Measurements from ENCODE around the gene TP53BP2.

TP53BP2 gene

DNA sequence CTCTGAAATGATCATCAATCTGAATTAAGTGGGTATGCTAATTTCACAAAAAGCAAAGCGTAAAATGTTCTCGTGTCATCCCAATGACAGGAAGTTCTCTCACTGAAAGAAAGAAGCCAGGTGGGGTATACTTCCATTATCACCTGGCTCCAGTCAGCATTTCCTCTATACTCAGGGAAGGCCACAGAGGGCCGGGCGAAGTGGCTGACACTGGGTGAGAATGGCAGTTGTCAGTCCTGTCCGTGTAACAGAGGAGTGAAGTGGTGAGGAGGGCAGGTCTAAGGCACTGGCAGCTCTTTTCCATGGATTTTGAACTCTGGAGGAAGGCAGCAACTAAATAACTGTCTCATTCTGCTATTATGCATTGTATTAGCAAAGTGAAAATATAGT is 73.0 kb downstream of the TP53BP2 start:
- TF ChIP-seq FOXA1 (IDR thresholded peaks at IDR 0.05) (no peak), ARNT (IDR thresholded peaks at IDR 0.05) (no peak), SP1 (IDR thresholded peaks at IDR 0.05) (no peak)
- ChIA-PET POLR2A (interaction anchor here (0.9 to 1.5 kb wide), 2 partner anchors 8 to 38 kb away, joined by 3 to 4 read pairs; no protein-coding TSS in a partner anchor), CTCF (interaction anchor here (2.7 kb wide), 1 partner anchor 23 kb away, joined by 11 read pairs; no protein-coding TSS in a partner anchor)
- DNase-seq (ENCODE audit: extremely low spot score): no peak

DNA sequence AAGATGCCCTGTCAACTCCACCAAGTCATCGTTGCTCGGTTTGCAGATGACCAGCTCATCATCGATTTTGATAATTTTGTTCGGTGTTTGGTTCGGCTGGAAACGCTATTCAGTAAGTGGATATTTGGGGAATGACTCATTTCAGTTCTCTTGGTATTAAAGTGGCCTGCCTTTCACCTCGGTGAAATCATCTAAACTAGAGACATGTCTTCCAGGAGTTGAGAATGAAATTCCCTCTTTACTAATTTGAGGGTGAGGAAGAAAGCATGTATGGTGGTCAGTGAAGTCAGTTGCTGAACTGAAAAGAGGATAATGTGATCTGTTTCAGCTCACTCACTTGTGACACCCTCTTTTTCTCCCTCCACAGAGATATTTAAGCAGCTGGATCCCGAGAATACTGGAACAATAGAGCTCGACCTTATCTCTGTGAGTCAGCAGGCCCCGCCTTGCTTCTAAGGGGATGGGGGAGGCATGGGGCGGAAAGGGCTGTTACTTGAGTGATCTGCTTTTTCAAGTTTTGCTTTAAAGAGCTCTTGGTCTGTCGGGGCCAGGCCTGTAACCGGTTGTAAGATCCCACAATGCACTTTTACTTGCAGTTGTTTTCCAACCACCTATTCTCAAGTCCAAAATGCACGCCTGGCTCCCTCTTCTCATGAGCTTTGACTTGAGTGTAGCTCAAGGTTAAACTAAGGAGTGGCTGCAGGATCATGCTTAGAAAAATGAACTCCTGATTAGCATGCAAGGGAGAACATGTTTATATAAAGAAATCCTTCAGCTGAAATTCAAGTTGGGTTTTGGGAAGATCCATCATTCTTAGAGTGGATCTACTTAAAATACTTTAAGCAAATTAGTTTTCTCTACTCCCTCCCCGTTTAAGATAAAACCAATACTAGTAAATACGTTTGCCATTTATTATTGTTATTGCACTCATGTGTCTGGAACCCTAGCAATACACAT is 73.7 kb downstream of the TP53BP2 start:
- no peak for DNase-seq (ENCODE audit: extremely low spot score)
- TF ChIP-seq FOXM1 (IDR thresholded peaks at IDR 0.05; ENCODE audit: borderline replicate concordance): no peak
- TF ChIP-seq BHLHE40 (IDR thresholded peaks at IDR 0.05; ENCODE audit: borderline replicate concordance): no peak
- POLR2A ChIA-PET: interaction anchor here (0.9 to 1.5 kb wide), 3 partner anchors 9 to 65 kb away, joined by 3 to 4 read pairs (median 3); no protein-coding TSS in a partner anchor
- CTCF ChIA-PET: interaction anchor here (0.8 to 2.7 kb wide), 2 partner anchors 8 to 23 kb away, joined by 3 to 11 read pairs; no protein-coding TSS in a partner anchor

DNA sequence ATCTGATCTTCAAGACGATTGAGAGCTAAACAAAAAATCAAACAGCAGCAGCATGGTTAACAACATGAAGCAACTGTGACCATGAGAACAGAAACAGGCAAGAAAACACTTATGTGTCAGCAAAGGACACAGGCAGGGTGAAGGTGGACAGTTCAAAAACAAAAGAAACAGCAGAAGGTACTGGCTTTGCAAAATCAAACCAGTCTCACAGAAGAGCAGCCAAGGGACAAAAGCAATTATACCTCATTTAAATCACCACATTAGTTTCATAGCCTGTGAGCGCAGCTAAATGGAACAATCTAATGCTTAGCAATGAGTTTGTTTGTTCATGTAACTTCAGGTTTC is 74.3 kb downstream of the TP53BP2 start:
- ChIA-PET CTCF (interaction anchor here (0.8 to 2.7 kb wide), 2 partner anchors 8 to 22 kb away, joined by 3 to 11 read pairs; no protein-coding TSS in a partner anchor), POLR2A (interaction anchor here (0.9 to 1.5 kb wide), 2 partner anchors 10 to 64 kb away, joined by 3 to 4 read pairs; no protein-coding TSS in a partner anchor)
- DNase-seq (ENCODE audit: extremely low spot score): no peak
- no peak for TF ChIP-seq NFRKB (IDR thresholded peaks at IDR 0.05)
- TF ChIP-seq ARNT (IDR thresholded peaks at IDR 0.05): no peak
- no peak for TF ChIP-seq FOXM1 (IDR thresholded peaks at IDR 0.05; ENCODE audit: borderline replicate concordance)
- no peak for TF ChIP-seq TARDBP (IDR thresholded peaks at IDR 0.05)
- no peak for TF ChIP-seq CTBP1 (IDR thresholded peaks at IDR 0.05; ENCODE audit: borderline replicate concordance)
- no peak for TF ChIP-seq LEF1 (IDR thresholded peaks at IDR 0.05; ENCODE audit: borderline replicate concordance)
- no peak for TF ChIP-seq ELF4 (IDR thresholded peaks at IDR 0.05)
- no peak for TF ChIP-seq SP1 (IDR thresholded peaks at IDR 0.05)
- no peak for TF ChIP-seq FOXA1 (IDR thresholded peaks at IDR 0.05)
- TF ChIP-seq BHLHE40 (IDR thresholded peaks at IDR 0.05; ENCODE audit: borderline replicate concordance): no peak
- no peak for TF ChIP-seq L3MBTL2 (conservative IDR thresholded peaks at IDR 0.05)
- TF ChIP-seq HDGF (IDR thresholded peaks at IDR 0.05; ENCODE audit: borderline replicate concordance): no peak
- TF ChIP-seq FOXK2 (IDR thresholded peaks at IDR 0.05): no peak

DNA sequence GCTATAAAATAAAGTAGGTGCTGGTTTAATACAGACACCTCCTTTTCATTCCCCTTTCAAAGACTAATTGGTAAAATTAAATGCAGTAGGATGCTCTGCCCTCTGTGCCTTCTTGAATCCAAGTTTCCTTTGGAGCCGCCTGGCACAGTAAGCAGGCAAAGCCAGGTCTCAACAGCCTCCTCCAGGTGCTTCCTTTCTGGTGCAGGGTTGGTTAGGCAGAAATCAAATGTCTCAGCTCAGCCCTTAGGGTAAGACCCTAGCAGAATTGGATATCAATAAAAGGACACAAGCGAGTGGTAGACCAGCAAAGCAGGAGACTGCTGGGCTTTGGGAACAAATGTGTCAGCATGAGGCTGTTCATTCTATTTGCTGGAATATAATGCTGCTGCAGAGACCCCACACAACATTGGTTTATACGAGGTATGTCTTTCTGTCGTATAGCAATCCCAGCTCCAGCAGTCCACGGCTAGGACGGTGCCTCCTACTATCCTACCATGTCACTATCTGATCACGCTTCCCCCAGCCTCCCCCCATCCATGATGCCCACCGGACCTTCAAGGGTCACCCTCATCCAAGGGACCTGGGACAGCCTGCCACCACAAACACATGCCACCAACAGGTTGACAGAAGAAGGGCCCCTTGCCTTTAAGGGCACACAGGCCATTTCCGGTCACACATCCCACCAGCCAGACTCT is 75.0 kb downstream of the TP53BP2 start:
- DNase-seq (ENCODE audit: extremely low spot score): no peak
- TF ChIP-seq SP1 (IDR thresholded peaks at IDR 0.05) (no peak), FOXM1 (IDR thresholded peaks at IDR 0.05; ENCODE audit: borderline replicate concordance) (no peak), L3MBTL2 (conservative IDR thresholded peaks at IDR 0.05) (no peak), FOXK2 (IDR thresholded peaks at IDR 0.05) (no peak)
- POLR2A ChIA-PET: no interaction called here
- CTCF ChIA-PET: interaction anchor here (0.8 to 2.7 kb wide), 3 partner anchors 9 to 22 kb away, joined by 3 to 11 read pairs (median 6); no protein-coding TSS in a partner anchor

DNA sequence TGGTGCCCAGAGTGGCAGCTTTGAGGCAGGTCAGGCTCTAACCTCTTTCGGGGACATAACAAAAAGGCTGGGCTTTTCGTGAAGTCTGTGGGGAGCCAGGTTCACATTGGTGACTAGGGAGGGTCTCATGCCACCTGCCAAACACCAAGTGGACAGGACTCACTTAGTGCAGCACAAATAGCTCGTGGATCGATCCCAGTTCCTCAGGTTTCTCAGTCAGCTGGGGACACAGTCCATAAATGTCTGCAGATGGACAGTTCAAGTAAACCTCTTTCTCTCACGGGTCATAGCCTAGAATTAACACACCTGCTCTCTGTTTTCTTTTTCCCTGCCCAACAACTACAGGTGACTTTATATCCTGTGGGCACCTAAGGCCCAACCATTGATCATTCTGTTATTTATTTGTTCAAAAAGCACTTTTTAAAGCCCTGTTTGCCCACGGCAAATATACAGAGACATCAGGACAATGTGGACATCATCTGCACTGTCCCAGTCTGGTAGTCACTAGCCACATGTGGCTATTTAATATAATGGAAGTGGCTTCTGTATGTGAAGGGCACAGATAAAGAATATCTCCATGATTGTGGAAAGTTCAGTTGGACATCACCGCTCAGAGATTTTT is 79.9 kb downstream of the TP53BP2 start:
- no peak for TF ChIP-seq FOXK2 (IDR thresholded peaks at IDR 0.05)
- no peak for TF ChIP-seq NFRKB (IDR thresholded peaks at IDR 0.05)
- no peak for TF ChIP-seq FOXM1 (IDR thresholded peaks at IDR 0.05; ENCODE audit: borderline replicate concordance)
- no peak for TF ChIP-seq FOXA1 (IDR thresholded peaks at IDR 0.05)
- TF ChIP-seq ELF4 (IDR thresholded peaks at IDR 0.05): no peak
- TF ChIP-seq ZNF384 (IDR thresholded peaks at IDR 0.05): no peak
- no peak for TF ChIP-seq HDGF (IDR thresholded peaks at IDR 0.05; ENCODE audit: borderline replicate concordance)
- TF ChIP-seq SUZ12 (IDR thresholded peaks at IDR 0.05): no peak
- no peak for TF ChIP-seq ARNT (IDR thresholded peaks at IDR 0.05)
- TF ChIP-seq, protein P1, sequence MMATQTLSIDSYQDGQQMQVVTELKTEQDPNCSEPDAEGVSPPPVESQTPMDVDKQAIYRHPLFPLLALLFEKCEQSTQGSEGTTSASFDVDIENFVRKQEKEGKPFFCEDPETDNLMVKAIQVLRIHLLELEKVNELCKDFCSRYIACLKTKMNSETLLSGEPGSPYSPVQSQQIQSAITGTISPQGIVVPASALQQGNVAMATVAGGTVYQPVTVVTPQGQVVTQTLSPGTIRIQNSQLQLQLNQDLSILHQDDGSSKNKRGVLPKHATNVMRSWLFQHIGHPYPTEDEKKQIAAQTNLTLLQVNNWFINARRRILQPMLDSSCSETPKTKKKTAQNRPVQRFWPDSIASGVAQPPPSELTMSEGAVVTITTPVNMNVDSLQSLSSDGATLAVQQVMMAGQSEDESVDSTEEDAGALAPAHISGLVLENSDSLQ (IDR thresholded peaks at IDR 0.05): no peak
- ChIA-PET POLR2A (no interaction called here), CTCF (no interaction called here)
- no peak for DNase-seq (ENCODE audit: extremely low spot score)

DNA sequence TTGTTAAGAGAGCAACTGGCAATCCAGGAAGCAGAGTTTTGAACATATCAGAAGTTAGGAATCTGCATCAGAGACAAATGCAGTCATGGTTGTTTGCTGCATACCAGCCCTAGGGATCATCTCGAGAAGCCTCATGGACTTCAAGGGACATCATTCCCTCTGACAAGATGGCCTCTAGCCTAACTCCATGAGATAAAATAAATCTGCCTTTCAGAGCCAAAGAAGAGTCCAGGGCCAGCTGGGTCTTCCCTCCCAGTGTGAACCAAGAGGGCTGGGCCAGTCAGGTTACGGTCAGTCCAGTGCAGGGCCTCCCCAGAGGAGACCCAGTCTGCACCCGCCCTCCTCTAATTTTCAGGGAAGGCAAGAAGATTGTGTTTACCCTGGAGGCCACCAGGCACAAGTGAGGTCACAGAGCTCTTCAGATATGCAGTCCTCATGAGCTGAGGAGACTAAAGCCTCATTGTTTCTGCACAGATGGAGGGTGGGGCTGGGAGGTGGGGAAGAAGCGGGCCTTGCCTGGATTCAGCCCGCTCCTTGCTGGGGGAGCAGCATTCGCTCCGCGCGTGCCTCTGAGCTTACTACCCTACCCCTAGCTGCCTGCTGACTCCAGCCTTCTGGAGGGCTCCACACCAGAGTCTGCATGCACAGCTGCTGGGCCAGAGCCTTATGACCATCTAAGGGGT is 80.6 kb downstream of the TP53BP2 start:
- ChIA-PET CTCF (no interaction called here), POLR2A (no interaction called here)
- no peak for TF ChIP-seq ELF4 (IDR thresholded peaks at IDR 0.05)
- no peak for TF ChIP-seq TARDBP (IDR thresholded peaks at IDR 0.05)
- no peak for TF ChIP-seq ARNT (IDR thresholded peaks at IDR 0.05)
- TF ChIP-seq BHLHE40 (IDR thresholded peaks at IDR 0.05; ENCODE audit: borderline replicate concordance): no peak
- TF ChIP-seq, protein P1 (IDR thresholded peaks at IDR 0.05): no peak
- TF ChIP-seq FOXK2 (IDR thresholded peaks at IDR 0.05): no peak
- no peak for DNase-seq (ENCODE audit: extremely low spot score)

Data from HEK293T (cell line).